Measurements from ENCODE around the gene RMDN3. TPM values are rescaled to one million over a fixed set of nuclear protein-coding genes. Genes with fewer than 3 reads are reported as not detected.
A peak's percentile ranks its signal among the peaks of the same experiment; 100 is the strongest.

Gene RMDN3
- total RNA-seq, 2 experiments from 2014 or later, result 28.4 to 30.5 TPM

DNA sequence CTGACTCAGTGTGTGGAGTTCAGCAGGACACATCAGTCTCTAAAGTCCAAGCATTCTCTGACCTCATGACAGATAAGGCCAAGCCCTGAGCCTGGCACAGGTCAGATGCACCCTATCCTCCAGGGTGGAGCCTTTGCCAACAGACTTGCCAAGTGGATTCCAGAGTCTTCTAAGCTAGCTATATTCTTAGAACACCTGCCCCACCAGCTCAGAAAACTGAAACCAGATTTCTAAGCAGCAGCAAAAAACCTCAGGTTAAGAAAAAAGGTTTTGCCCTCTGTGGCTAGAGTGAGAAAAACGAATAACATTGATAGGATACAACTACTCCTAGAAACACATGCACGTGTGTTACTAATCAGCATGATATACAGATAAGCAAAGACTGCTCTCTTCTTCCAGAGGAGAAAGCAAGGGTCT, 11.6 kb downstream of the RMDN3 start:
- Mint-ChIP-seq H3K36me3 (ENCODE audit: low read depth) (peaks cover 55% of the 10 kb centered on the region), H3K4me3 (peak overlapping the region; percentile 53), H3K27me3 (no peaks in the 10 kb centered on the region), H3K9me3 (no peaks in the 10 kb centered on the region), H3K4me1 (peaks cover 48% of the 10 kb centered on the region), H3K27ac (peak overlapping the region; percentile 95)
- peak; percentile 36 for DNase-seq
- CTCF ChIA-PET, result interaction anchor here (0.6 to 3.6 kb wide), 18 partner anchors 8 to 404 kb away, joined by 3 to 44 read pairs (median 6); partner anchors contain the start of genes GCHFR, RAD51, RMDN3 and VPS18
- POLR2A ChIA-PET, result interaction anchor here (0.8 to 5.2 kb wide), 18 partner anchors 8 to 1229 kb away, joined by 3 to 51 read pairs (median 5); partner anchors contain the start of genes BAHD1, EHD4, GCHFR and NUSAP1

DNA sequence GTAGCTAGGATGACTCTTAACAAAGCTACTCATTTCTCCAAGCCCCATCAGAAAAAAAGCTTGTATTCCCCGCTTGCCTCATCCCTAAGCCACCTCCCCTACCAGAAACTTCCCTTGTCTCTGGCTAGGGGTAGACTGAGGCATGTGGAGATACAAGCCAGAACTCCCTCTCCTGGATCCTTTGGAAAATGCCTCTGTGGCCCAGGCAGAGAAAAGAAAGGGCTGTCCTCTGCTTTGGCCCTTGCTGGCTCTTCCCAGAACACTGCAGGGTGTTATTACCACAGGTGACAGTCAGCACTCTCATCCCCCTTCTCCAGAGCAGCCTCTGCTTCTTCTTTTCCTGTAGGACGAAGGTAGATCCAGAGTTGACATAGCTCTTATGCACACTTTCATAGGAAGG, 15.2 kb downstream of the RMDN3 start:
- ChIA-PET POLR2A (interaction anchor here (1.1 to 3.6 kb wide), 4 partner anchors 8 to 44 kb away, joined by 3 to 17 read pairs (median 3); partner anchors contain the start of gene RAD51), CTCF (interaction anchor here (1.4 to 2.5 kb wide), 2 partner anchors 42 to 155 kb away, joined by 4 to 7 read pairs; no protein-coding TSS in a partner anchor)
- Mint-ChIP-seq H3K4me1 (peaks cover 28% of the 10 kb centered on the region), H3K27me3 (no peaks in the 10 kb centered on the region), H3K36me3 (ENCODE audit: low read depth) (peaks cover 70% of the 10 kb centered on the region), H3K4me3 (no peak overlapping the region), H3K27ac (no peak overlapping the region), H3K9me3 (no peaks in the 10 kb centered on the region)
- DNase-seq, result no peak

DNA sequence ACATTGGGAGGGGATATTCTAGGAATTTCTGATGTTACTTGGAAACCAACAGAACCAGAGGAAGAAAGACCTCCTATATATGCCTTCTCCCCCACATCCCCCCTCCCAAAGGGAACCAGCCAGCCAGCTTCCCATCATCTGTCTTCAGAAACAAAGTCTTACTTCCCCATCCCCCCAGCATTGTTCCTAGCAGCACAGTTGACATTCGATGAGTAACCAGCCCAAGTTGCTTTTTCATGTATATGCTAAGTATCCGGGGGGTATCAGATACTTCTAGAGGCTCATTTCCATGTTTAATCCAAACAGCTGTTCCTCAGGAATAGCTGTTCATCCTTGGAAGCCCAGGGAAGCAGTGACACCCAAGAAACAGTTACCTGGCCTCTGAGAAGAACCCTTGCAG, 16.0 kb downstream of the RMDN3 start:
- DNase-seq, result no peak
- CTCF ChIA-PET, result interaction anchor here (2.5 kb wide), 1 partner anchor 43 kb away, joined by 7 read pairs; no protein-coding TSS in a partner anchor
- no peaks in the 10 kb centered on the region for H3K27me3 Mint-ChIP-seq
- no peaks in the 10 kb centered on the region for H3K9me3 Mint-ChIP-seq
- H3K36me3 Mint-ChIP-seq (ENCODE audit: low read depth), result peaks cover 70% of the 10 kb centered on the region
- no peak overlapping the region for H3K27ac Mint-ChIP-seq
- H3K4me1 Mint-ChIP-seq, result peaks cover 20% of the 10 kb centered on the region
- H3K4me3 Mint-ChIP-seq, result no peak overlapping the region
- POLR2A ChIA-PET, result interaction anchor here (1.1 to 3.6 kb wide), 4 partner anchors 9 to 43 kb away, joined by 3 to 17 read pairs (median 4); partner anchors contain the start of gene RAD51

DNA sequence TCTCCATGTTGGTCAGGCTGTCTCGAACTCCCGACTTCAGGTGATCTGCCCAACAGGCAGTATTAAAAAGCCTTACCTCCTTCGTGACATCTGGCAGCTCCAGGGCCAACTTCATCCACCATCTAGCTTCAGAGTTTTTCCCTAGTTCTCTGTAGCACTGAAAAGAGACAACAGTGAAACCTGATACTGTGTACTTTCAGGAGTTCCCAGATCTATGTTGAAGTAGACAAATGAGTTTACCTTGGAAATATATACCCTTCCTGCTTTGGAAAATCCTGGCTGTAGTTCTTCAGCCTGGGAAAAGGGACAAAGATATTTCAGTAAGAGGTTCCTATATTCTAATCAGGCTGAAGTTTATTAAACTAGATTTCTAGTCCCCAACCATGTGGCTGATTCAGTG, 18.0 kb downstream of the RMDN3 start:
- no peaks in the 10 kb centered on the region for H3K9me3 Mint-ChIP-seq
- H3K4me3 Mint-ChIP-seq, result no peak overlapping the region
- H3K27me3 Mint-ChIP-seq, result no peaks in the 10 kb centered on the region
- no peak for DNase-seq
- H3K27ac Mint-ChIP-seq, result no peak overlapping the region
- CTCF ChIA-PET, result interaction anchor here (2.1 kb wide), 1 partner anchor 7 kb away, joined by 9 read pairs; no protein-coding TSS in a partner anchor
- peaks cover 2% of the 10 kb centered on the region for H3K4me1 Mint-ChIP-seq
- POLR2A ChIA-PET, result interaction anchor here (1.0 to 3.6 kb wide), 4 partner anchors 7 to 168 kb away, joined by 3 to 17 read pairs (median 6); partner anchors contain the start of genes RAD51 and RPUSD2
- peaks cover 66% of the 10 kb centered on the region for H3K36me3 Mint-ChIP-seq (ENCODE audit: low read depth)

DNA sequence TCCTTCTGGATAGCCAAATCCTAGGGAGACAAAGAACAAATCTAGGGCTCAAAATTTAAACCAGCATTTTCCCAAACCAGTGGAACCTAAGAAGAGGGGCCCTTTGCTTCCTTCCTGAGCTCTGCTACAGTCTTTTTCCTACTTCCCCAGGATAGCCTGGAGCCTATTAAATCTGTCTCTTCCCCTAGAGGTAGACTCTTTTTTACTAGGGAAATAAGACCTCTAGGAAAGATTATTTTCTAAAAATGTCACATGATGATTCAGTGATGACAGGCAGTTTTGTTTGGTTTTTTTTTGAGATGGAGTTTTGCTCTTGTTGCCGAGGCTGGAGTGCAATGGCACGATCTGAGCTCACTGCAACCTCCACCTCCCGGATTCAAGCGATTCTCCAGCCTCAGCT, 18.5 kb downstream of the RMDN3 start:
- DNase-seq, result no peak
- Mint-ChIP-seq H3K4me1 (peaks cover 2% of the 10 kb centered on the region), H3K4me3 (no peak overlapping the region), H3K27me3 (no peaks in the 10 kb centered on the region), H3K9me3 (no peaks in the 10 kb centered on the region), H3K36me3 (ENCODE audit: low read depth) (peaks cover 71% of the 10 kb centered on the region), H3K27ac (no peak overlapping the region)
- POLR2A ChIA-PET, result interaction anchor here (1.0 to 2.2 kb wide), 3 partner anchors 7 to 24 kb away, joined by 3 to 8 read pairs (median 4); no protein-coding TSS in a partner anchor
- CTCF ChIA-PET, result interaction anchor here (2.1 to 2.3 kb wide), 2 partner anchors 8 to 58 kb away, joined by 5 to 9 read pairs; no protein-coding TSS in a partner anchor

DNA sequence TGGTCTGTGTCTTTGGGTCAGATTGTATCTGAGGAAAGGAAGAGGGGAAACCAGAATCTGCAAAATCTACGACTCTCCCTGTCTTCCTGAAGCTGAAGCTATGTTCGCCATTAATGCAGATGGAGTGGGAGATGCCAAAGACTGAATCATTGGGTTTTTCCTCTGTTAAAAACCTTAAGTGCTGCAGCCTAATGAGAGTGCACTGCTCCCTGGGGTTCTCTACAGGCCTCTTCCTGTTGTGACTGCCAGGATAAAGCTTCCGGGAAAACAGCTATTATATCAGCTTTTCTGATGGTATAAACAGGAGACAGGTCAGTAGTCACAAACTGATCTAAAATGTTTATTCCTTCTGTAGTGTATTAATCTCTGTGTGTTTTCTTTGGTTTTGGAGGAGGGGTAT, 24.0 kb downstream of the RMDN3 start:
- peak overlapping the region; percentile 4 for H3K27ac Mint-ChIP-seq
- H3K36me3 Mint-ChIP-seq (ENCODE audit: low read depth), result peaks cover 61% of the 10 kb centered on the region

DNA sequence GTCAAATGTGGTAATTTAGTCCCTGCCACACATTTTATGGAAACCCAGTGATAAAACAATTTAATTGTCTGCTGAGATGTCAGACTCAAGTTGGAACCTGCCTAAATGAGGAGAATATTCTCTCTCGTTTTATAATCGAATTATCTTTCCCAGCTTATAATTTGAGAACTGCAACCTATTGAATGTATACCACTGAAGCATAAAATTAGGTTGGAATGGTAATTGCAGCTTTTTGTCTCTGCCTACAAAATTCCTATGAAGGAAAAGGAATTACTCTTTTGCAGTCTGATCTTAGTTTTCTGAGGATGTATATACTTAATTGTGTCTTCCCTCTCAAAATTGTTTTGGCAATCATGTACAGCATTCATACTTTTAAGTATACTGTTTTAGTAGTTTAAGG, 31.1 kb downstream of the RMDN3 start:
- peaks cover 48% of the 10 kb centered on the region for H3K36me3 Mint-ChIP-seq (ENCODE audit: low read depth)
- ChIA-PET CTCF (interaction anchor here (0.6 to 1.1 kb wide), 3 partner anchors 23 to 54 kb away, joined by 3 to 6 read pairs (median 3); partner anchors contain the start of gene RAD51), POLR2A (interaction anchor here (0.7 to 1.8 kb wide), 5 partner anchors 15 to 51 kb away, joined by 3 to 5 read pairs (median 3); partner anchors contain the start of gene GCHFR)
- H3K4me1 Mint-ChIP-seq, result peaks cover 16% of the 10 kb centered on the region
- DNase-seq, result no peak
- no peaks in the 10 kb centered on the region for H3K9me3 Mint-ChIP-seq
- H3K27ac Mint-ChIP-seq, result no peak overlapping the region
- no peak overlapping the region for H3K4me3 Mint-ChIP-seq
- no peaks in the 10 kb centered on the region for H3K27me3 Mint-ChIP-seq

More for the DNA sequence above, 24.0 kb downstream of the RMDN3 start:
- Mint-ChIP-seq H3K4me3 (no peak overlapping the region), H3K4me1 (no peaks in the 10 kb centered on the region), H3K9me3 (no peaks in the 10 kb centered on the region), H3K27me3 (no peaks in the 10 kb centered on the region)
- ChIA-PET CTCF (interaction anchor here (1.1 to 3.4 kb wide), 3 partner anchors 13 to 163 kb away, joined by 3 to 13 read pairs (median 6); partner anchors contain the start of gene VPS18), POLR2A (interaction anchor here (1.4 to 2.1 kb wide), 2 partner anchors 17 to 36 kb away, joined by 4 to 15 read pairs; partner anchors contain the start of gene RAD51)
- no peak for DNase-seq

DNA sequence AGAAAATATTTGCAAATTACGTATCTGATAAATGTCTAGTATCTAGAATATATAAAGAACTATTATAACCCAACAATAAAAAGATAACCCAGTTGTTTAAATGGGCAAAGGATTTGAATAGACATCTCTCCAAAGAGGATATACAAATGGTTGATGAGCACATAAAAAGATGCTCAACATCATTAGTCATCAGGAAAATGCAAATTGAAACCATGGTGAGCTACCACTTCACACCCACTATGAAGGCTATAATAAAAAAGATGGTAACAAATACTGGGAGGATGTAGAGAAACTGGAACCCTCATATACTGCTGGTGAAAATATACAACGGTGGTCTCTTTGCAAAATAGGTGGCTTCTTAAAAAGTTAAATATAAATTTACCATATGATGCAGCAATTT, 32.1 kb downstream of the RMDN3 start:
- CTCF ChIA-PET, result interaction anchor here (1.1 kb wide), 1 partner anchor 28 kb away, joined by 3 read pairs; the partner anchor contains the start of gene RAD51
- Mint-ChIP-seq H3K4me1 (peaks cover 16% of the 10 kb centered on the region), H3K36me3 (ENCODE audit: low read depth) (peaks cover 49% of the 10 kb centered on the region), H3K4me3 (no peak overlapping the region), H3K9me3 (no peaks in the 10 kb centered on the region), H3K27ac (no peak overlapping the region), H3K27me3 (no peaks in the 10 kb centered on the region)
- no peak for DNase-seq
- POLR2A ChIA-PET, result interaction anchor here (0.7 to 1.8 kb wide), 3 partner anchors 16 to 46 kb away, joined by 3 to 5 read pairs (median 3); partner anchors contain the start of gene GCHFR

DNA sequence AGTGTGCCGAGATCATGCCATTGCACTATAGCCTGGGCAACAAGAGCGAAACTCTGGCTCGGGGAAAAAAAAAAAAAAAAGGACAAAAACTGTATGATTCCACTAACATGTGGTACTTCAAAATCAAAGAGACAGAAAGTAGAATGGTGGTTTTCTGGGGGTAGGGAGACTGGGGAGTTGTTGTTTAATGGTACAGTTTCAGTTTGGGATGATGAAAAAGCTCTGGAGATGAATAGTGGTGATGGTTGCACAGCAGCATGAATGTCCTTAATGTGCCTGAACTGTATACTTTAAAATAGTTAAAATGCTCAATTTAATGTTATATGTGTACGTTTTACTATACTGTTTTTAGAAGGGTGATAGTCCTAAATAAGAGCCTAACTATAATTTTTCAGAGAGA, 32.7 kb downstream of the RMDN3 start:
- CTCF ChIA-PET, result no interaction called here
- POLR2A ChIA-PET, result interaction anchor here (1.8 kb wide), 1 partner anchor 41 kb away, joined by 5 read pairs; the partner anchor contains the start of gene GCHFR
- no peaks in the 10 kb centered on the region for H3K27me3 Mint-ChIP-seq
- peaks cover 16% of the 10 kb centered on the region for H3K4me1 Mint-ChIP-seq
- no peaks in the 10 kb centered on the region for H3K9me3 Mint-ChIP-seq
- peaks cover 52% of the 10 kb centered on the region for H3K36me3 Mint-ChIP-seq (ENCODE audit: low read depth)
- no peak overlapping the region for H3K4me3 Mint-ChIP-seq
- H3K27ac Mint-ChIP-seq, result peak overlapping the region; percentile 41
- no peak for DNase-seq

DNA sequence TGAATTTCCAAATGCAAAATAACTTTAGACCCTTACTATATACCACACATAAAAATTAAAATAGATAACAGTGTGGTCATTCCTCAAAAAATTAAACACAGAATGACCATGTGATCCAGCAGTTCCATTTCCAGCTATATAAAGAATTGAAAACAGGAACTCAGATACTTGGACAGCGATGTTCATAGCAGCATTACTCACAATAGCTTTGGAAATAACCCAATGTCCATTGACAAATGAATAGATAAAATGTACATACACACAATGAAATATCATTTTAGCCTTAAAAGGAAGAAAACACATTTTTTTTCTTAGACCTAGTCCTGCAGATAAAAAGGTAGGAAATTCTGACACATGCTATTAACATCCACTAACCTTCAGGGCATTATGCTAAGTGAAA, 33.4 kb downstream of the RMDN3 start:
- Mint-ChIP-seq H3K4me3 (no peak overlapping the region), H3K27ac (no peak overlapping the region), H3K27me3 (no peaks in the 10 kb centered on the region), H3K4me1 (peaks cover 16% of the 10 kb centered on the region), H3K36me3 (ENCODE audit: low read depth) (peaks cover 54% of the 10 kb centered on the region), H3K9me3 (no peaks in the 10 kb centered on the region)
- POLR2A ChIA-PET, result no interaction called here
- CTCF ChIA-PET, result no interaction called here
- DNase-seq, result no peak

DNA sequence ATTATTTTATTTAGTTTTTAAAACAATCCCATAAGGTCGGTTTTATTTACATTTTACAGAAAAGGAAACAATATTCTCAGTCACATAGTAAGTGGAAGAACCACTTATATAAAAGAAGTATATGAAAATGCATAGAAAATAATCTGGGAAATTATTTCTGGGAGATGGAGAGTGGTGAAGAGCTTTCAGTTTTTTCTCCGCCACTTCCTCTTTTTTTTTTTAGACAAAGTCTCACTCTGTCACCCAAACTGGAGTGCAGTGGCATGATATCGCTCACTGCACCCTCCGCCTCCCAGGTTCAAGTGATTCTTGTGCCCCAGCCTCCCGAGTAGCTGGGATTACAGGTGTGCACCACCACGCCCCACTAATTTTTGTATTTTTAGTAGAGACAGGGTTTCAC, 38.9 kb downstream of the RMDN3 start:
- CTCF ChIA-PET, result no interaction called here
- Mint-ChIP-seq H3K4me3 (no peak overlapping the region), H3K4me1 (peaks cover 2% of the 10 kb centered on the region), H3K27me3 (no peaks in the 10 kb centered on the region), H3K9me3 (no peaks in the 10 kb centered on the region), H3K36me3 (ENCODE audit: low read depth) (peaks cover 60% of the 10 kb centered on the region), H3K27ac (no peak overlapping the region)
- DNase-seq, result no peak
- POLR2A ChIA-PET, result no interaction called here

DNA sequence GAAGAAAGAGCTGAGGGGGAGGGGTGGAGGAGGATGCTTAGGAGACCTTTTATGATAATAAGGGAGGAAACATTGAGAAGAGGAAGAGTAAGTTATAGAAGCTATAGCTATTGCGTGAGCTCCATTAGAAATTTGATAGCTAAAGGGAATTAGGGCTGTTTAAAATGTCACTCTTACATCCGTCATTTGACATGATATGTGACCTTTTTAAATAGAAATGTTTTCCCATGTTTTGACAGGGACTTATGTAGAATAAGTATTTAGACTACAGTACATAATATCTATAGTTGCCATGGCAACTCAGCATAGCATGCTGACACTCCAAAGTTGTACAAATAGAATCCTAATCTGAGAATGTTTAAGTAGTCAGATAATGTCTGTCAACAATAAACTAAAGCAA, 40.9 kb downstream of the RMDN3 start:
- H3K9me3 Mint-ChIP-seq, result no peaks in the 10 kb centered on the region
- CTCF ChIA-PET, result no interaction called here

DNA sequence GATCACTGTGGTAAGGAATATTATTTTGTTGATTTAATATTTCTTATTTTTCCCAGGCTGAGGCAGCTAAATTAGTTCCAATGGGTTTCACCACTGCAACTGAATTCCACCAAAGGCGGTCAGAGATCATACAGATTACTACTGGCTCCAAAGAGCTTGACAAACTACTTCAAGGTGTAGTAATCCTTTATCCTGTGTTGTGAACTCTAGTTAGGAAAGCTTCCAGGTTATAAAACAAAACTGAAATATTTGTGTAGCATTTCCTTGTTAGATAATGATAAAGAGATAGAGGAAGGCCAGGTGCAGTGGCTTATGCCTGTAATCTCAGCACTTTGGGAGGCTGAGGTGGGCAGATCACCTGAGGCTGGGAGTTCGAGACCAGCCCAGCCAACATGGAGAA, 48.9 kb downstream of the RMDN3 start:
- H3K9me3 Mint-ChIP-seq, result no peaks in the 10 kb centered on the region
- H3K4me1 Mint-ChIP-seq, result peaks cover 10% of the 10 kb centered on the region
- H3K36me3 Mint-ChIP-seq (ENCODE audit: low read depth), result peaks cover 57% of the 10 kb centered on the region
- CTCF ChIA-PET, result interaction anchor here (1.6 to 2.2 kb wide), 2 partner anchors 77 to 79 kb away, joined by 6 to 8 read pairs; no protein-coding TSS in a partner anchor
- no peak overlapping the region for H3K4me3 Mint-ChIP-seq
- H3K27me3 Mint-ChIP-seq, result no peaks in the 10 kb centered on the region
- DNase-seq, result no peak
- POLR2A ChIA-PET, result interaction anchor here (4.9 kb wide), 1 partner anchor 11 kb away, joined by 34 read pairs; the partner anchor contains the start of gene RAD51
- H3K27ac Mint-ChIP-seq, result no peak overlapping the region

More for the DNA sequence above, 40.9 kb downstream of the RMDN3 start:
- H3K4me1 Mint-ChIP-seq, result no peaks in the 10 kb centered on the region
- H3K27me3 Mint-ChIP-seq, result no peaks in the 10 kb centered on the region
- no peak overlapping the region for H3K27ac Mint-ChIP-seq
- H3K4me3 Mint-ChIP-seq, result no peak overlapping the region
- H3K36me3 Mint-ChIP-seq (ENCODE audit: low read depth), result peaks cover 59% of the 10 kb centered on the region
- POLR2A ChIA-PET, result interaction anchor here (0.6 to 3.7 kb wide), 3 partner anchors 17 to 1496 kb away, joined by 4 to 22 read pairs (median 4); partner anchors contain the start of gene RAD51
- no peak for DNase-seq
